ENCODE data around the gene GALC.

Gene GALC

GRCh38 chr14:88007608-88008007, 14.6 kb upstream of the GALC start:
- DNase-seq = no peak

GRCh38 chr14:88005978-88006851, 13.2 kb upstream of the GALC start:
- no peak for DNase-seq

- no peak for DNase-seq
Measured at GRCh38 chr14:88005050-88005481, 12.1 kb upstream of the GALC start, which contains the start of gene GPR65. Gene GPR65 (plus strand): TSS chr14:88005135. CDS start chr14:88010848, 5,713 bp downstream.

- no peak for DNase-seq
Measured at GRCh38 chr14:88004506-88005036, 11.6 kb upstream of the GALC start.

- DNase-seq = no peak
Measured at GRCh38 chr14:88003425-88003824, 10.4 kb upstream of the GALC start.

- DNase-seq = no peak
Measured at GRCh38 chr14:88002421-88003075, 9.6 kb upstream of the GALC start.

- no peak for DNase-seq
Measured at GRCh38 chr14:87999277-87999676, 6.3 kb upstream of the GALC start.

- no peak for DNase-seq
Measured at GRCh38 chr14:87998482-87998881, 5.5 kb upstream of the GALC start.

GRCh38 chr14:87996291-87996592, 3.3 kb upstream of the GALC start:
- no peak for DNase-seq

GRCh38 chr14:87995500-87996290, 2.7 kb upstream of the GALC start:
- DNase-seq = no peak

- DNase-seq = no peak
Measured at GRCh38 chr14:87994974-87995373, 2.0 kb upstream of the GALC start.

GRCh38 chr14:87992346-87992717, 650 bp downstream of the GALC start:
- DNase-seq = peak in 17 of 56 donors; percentile 25 to 70 (median 55)

GRCh38 chr14:87990682-87991081, 2.3 kb downstream of the GALC start:
- no peak for DNase-seq

- no peak for DNase-seq
Measured at GRCh38 chr14:87989956-87990299, 3.1 kb downstream of the GALC start.

GRCh38 chr14:87989221-87989955, 3.6 kb downstream of the GALC start:
- no peak for DNase-seq

- DNase-seq = no peak
Measured at GRCh38 chr14:87979689-87980088, 13.3 kb downstream of the GALC start.

- DNase-seq = no peak
Measured at GRCh38 chr14:87975636-87976035, 17.3 kb downstream of the GALC start.

- DNase-seq = no peak
Measured at GRCh38 chr14:87971010-87971409, 22.0 kb downstream of the GALC start.

GRCh38 chr14:87967496-87967895, 25.5 kb downstream of the GALC start:
- DNase-seq = no peak

GRCh38 chr14:87966816-87967215, 26.2 kb downstream of the GALC start:
- no peak for DNase-seq

GRCh38 chr14:87961246-87961645, 31.7 kb downstream of the GALC start:
- no peak for DNase-seq
